Measurements from ENCODE around the gene GRM2. TPM values are rescaled to one million over a fixed set of nuclear protein-coding genes. Genes with fewer than 3 reads are reported as not detected.

The GRM2 gene
- total and polyA plus RNA-seq, 2 of the 8 experiments (the other 6 are each of a cell fraction or from before 2014, with no cell fraction given): 3.9 to 10.5 TPM

GRCh38 chr3:51691021-51691420 lies 15.8 kb upstream of the GRM2 start (continued):
- TF ChIP-seq USF2 (IDR thresholded peaks at IDR 0.05; ENCODE audit: low read length) (no peak), TAF7 (optimal IDR thresholded peaks at IDR 0.05; ENCODE audit: borderline replicate concordance, low read depth, low read length) (no peak), CBX8 (IDR thresholded peaks at IDR 0.05; ENCODE audit: borderline replicate concordance, low read depth, low read length) (no peak)

All from H1 (cell line).